Heart left ventricle (tissue), 13 donors: Measurements from ENCODE around the gene SEC24B.

ENCODE experiments used
- CTCF ChIP-seq, 12 donors: fragments of 200-600 bp; sonication (generic) in 4 of 12; IDR thresholded peaks; one replicate each; pipeline versions ENCODE4 v1.5.0 to v1.8.0; 2018 to 2022; ENCODE audit warnings: antibody characterized with exemption in 12 of 12, mild to moderate bottlenecking in 5 of 12
- POLR2A ChIP-seq, 2 donors: fragments of 450-650 bp; IDR thresholded peaks; one replicate each; pipeline ENCODE4 v1.6.1; 2017; ENCODE audit warnings: antibody characterized with exemption in 2 of 2, mild to moderate bottlenecking in 2 of 2, moderate library complexity in 2 of 2
- donor health status: ischemic (EF 13 %, LVEDD 7.1; RV severe dilation, severe dysfunction).
- donor health status: DM: no; HTN: yes; CAD: no.
- donor health status: DM: no; HTN: no; CAD: no.
- donor health status: ischemic (EF 25% LVEDD 6.9; RV normal size, moderate dysfunction).
- donor health status: ischemic (EF 25% LVEDD 5.7; RV mildly dilated, moderate dysfunction).
- donor health status: ischemic (EF 35%, LVEDD 5.7; RV mildly dilated, moderate dysfunction).
- donor health status: nonischemic (EF 11% LVEDD 7.7; RV severe dilation, severe dysfunction).
- donor health status: DM: yes; HTN: yes; CAD: no.
- donor health status: PGD.
- donor health status: ischemic (EF 29% LVEDD 5.4; RV normal size, mild dysfunction).
- donor health status: nonischemic (EF 23%, LVEDD 6.1; RV moderate dilation, normal function).

GRCh38 chr4:109545401-109545800 lies 111.8 kb downstream of the SEC24B start:
- TF ChIP-seq CTCF (IDR thresholded peaks at IDR 0.05) (no peak), POLR2A (IDR thresholded peaks at IDR 0.05) (no peak)
